Measurements from ENCODE around the gene VPS11. TPM values are rescaled to one million over a fixed set of nuclear protein-coding genes. Genes with fewer than 3 reads are reported as not detected.

The VPS11 gene
- total RNA-seq, 1 experiment from 2014 or later, result 20.2 TPM

DNA sequence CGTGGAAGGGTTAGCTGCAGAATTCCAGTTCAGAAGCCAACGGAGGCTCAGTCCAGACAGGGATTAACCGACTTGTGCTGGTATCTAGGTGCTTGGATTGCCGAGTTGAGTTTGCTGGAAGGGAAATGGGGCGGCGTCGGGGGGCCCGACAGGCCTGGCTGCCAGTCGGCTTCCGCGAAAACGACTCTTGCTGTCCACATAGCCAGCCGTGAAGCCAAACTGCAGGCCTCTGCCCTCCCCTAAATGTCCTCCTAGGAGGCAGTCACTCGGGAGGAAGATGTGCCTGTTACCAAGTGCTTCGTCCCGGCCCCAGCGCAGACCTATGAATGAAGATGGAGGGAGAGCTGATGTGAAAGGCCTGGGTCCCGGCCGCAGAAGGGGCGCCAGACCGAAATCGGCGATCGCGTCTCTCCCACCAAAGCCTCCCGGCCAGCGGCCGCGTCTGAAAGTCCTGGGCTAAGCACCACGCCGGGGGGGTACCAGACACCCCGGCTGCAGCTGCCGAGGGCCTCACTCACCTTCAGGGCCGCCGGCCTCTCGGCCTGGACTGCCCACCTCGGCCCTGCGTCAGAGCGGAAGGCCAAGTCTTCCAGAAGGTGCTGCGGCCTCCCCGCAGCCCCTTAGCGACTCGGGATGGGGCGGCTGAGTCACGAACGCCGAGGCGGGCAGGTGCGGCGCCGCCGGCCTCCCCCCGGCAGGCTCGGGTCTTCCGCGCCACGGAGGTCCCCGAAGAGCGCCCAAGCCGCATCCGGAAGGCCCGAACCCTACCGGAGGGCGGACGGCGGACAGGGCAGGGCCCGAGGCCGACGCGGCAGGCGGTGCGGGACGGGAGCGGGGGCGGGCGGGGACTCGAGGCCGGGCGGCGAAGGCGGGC is 26.6 kb downstream of the VPS11 start:
- peaks cover 23% of the 10 kb centered on the region for H3K4me1 Mint-ChIP-seq
- peak overlapping the region; percentile 94 for H3K4me3 Mint-ChIP-seq
- ChIA-PET CTCF (interaction anchor here (0.7 to 2.1 kb wide), 4 partner anchors 29 to 247 kb away, joined by 3 to 5 read pairs (median 4); partner anchors contain the start of gene C1QTNF5), POLR2A (interaction anchor here (0.6 to 2.6 kb wide), 6 partner anchors 9 to 103 kb away, joined by 3 to 12 read pairs (median 4); partner anchors contain the start of genes C2CD2L, HMBS and VPS11)
- no peak for ATAC-seq
- peaks cover 51% of the 10 kb centered on the region for H3K36me3 Mint-ChIP-seq
- no peaks in the 10 kb centered on the region for H3K9me3 Mint-ChIP-seq
- peak; percentile 28 for DNase-seq (ENCODE audit: low spot score)
- H3K27me3 Mint-ChIP-seq (ENCODE audit: low read depth), result no peaks in the 10 kb centered on the region
- H3K27ac Mint-ChIP-seq, result peak overlapping the region; percentile 79; the same call in 1 of the 2 replicates
- TF ChIP-seq RELA (CRISPR knock-in tag; IDR thresholded peaks at IDR 0.05; ENCODE audit: borderline replicate concordance) (peak; percentile 20; the same call in 1 of the 2 replicates), IRF2 (CRISPR knock-in tag; IDR thresholded peaks at IDR 0.05; ENCODE audit: borderline replicate concordance, low read depth) (peak; percentile 63; the same call in 1 of the 2 replicates), TP53 (CRISPR knock-in tag; IDR thresholded peaks at IDR 0.05) (0 out of 2 replicates have a peak, but pooled peaks have one; percentile 41), EMX1 (CRISPR knock-in tag; IDR thresholded peaks at IDR 0.05) (0 out of 2 replicates have a peak, but pooled peaks have one; percentile 42), FOXJ3 (CRISPR knock-in tag; IDR thresholded peaks at IDR 0.05; ENCODE audit: borderline replicate concordance) (no peak), ZNF121 (CRISPR knock-in tag; IDR thresholded peaks at IDR 0.05) (no peak), KAT7 (CRISPR knock-in tag; IDR thresholded peaks at IDR 0.05; ENCODE audit: borderline replicate concordance) (peak; percentile 73; the same call in 1 of the 2 replicates), ETV6 (CRISPR knock-in tag; IDR thresholded peaks at IDR 0.05) (0 out of 2 replicates have a peak, but pooled peaks have one; percentile 19)
- TF ChIP-seq, protein P1, sequence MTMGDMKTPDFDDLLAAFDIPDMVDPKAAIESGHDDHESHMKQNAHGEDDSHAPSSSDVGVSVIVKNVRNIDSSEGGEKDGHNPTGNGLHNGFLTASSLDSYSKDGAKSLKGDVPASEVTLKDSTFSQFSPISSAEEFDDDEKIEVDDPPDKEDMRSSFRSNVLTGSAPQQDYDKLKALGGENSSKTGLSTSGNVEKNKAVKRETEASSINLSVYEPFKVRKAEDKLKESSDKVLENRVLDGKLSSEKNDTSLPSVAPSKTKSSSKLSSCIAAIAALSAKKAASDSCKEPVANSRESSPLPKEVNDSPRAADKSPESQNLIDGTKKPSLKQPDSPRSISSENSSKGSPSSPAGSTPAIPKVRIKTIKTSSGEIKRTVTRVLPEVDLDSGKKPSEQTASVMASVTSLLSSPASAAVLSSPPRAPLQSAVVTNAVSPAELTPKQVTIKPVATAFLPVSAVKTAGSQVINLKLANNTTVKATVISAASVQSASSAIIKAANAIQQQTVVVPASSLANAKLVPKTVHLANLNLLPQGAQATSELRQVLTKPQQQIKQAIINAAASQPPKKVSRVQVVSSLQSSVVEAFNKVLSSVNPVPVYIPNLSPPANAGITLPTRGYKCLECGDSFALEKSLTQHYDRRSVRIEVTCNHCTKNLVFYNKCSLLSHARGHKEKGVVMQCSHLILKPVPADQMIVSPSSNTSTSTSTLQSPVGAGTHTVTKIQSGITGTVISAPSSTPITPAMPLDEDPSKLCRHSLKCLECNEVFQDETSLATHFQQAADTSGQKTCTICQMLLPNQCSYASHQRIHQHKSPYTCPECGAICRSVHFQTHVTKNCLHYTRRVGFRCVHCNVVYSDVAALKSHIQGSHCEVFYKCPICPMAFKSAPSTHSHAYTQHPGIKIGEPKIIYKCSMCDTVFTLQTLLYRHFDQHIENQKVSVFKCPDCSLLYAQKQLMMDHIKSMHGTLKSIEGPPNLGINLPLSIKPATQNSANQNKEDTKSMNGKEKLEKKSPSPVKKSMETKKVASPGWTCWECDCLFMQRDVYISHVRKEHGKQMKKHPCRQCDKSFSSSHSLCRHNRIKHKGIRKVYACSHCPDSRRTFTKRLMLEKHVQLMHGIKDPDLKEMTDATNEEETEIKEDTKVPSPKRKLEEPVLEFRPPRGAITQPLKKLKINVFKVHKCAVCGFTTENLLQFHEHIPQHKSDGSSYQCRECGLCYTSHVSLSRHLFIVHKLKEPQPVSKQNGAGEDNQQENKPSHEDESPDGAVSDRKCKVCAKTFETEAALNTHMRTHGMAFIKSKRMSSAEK (CRISPR knock-in tag; IDR thresholded peaks at IDR 0.05; ENCODE audit: borderline replicate concordance), result no peak
- TF ChIP-seq, protein P2, sequence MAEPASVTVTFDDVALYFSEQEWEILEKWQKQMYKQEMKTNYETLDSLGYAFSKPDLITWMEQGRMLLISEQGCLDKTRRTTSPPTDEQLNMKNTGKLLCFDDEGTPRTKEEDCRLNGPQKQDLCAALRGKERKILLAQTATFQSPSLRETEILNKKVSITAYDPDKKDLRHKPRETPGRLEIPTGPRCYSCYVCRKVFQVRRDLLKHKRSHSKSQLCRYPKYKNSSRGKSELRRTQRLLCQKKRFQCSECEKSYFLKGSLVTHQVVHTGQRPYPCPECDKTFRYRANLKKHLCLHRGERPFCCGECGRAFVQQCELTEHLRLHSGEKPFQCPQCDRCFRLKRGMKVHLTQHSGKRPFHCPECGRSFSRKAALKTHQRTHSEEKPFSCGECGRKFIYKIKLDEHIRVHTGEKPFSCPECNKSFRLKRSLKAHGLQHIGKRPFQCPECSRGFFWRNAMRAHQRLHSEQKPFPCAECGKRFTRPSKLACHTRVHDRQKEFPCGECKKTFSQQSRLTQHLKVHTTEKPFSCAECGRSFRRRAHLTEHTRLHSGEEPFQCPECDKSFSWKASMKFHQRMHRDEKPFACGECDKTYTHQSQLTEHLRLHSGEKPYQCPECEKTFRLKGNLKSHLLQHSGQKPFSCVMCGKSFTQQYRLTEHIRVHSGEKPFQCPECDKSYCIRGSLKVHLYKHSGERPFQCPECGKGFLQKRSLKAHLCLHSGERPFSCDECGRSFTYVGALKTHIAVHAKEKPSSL (CRISPR knock-in tag; conservative IDR thresholded peaks at IDR 0.05), result no peak
- TF ChIP-seq, protein P3, sequence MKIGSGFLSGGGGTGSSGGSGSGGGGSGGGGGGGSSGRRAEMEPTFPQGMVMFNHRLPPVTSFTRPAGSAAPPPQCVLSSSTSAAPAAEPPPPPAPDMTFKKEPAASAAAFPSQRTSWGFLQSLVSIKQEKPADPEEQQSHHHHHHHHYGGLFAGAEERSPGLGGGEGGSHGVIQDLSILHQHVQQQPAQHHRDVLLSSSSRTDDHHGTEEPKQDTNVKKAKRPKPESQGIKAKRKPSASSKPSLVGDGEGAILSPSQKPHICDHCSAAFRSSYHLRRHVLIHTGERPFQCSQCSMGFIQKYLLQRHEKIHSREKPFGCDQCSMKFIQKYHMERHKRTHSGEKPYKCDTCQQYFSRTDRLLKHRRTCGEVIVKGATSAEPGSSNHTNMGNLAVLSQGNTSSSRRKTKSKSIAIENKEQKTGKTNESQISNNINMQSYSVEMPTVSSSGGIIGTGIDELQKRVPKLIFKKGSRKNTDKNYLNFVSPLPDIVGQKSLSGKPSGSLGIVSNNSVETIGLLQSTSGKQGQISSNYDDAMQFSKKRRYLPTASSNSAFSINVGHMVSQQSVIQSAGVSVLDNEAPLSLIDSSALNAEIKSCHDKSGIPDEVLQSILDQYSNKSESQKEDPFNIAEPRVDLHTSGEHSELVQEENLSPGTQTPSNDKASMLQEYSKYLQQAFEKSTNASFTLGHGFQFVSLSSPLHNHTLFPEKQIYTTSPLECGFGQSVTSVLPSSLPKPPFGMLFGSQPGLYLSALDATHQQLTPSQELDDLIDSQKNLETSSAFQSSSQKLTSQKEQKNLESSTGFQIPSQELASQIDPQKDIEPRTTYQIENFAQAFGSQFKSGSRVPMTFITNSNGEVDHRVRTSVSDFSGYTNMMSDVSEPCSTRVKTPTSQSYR (CRISPR knock-in tag; IDR thresholded peaks at IDR 0.05), result no peak
- TF ChIP-seq, protein P4, sequence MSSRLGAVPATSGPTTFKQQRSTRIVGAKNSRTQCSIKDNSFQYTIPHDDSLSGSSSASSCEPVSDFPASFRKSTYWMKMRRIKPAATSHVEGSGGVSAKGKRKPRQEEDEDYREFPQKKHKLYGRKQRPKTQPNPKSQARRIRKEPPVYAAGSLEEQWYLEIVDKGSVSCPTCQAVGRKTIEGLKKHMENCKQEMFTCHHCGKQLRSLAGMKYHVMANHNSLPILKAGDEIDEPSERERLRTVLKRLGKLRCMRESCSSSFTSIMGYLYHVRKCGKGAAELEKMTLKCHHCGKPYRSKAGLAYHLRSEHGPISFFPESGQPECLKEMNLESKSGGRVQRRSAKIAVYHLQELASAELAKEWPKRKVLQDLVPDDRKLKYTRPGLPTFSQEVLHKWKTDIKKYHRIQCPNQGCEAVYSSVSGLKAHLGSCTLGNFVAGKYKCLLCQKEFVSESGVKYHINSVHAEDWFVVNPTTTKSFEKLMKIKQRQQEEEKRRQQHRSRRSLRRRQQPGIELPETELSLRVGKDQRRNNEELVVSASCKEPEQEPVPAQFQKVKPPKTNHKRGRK (CRISPR knock-in tag; IDR thresholded peaks at IDR 0.05; ENCODE audit: borderline replicate concordance), result 0 out of 2 replicates have a peak, but pooled peaks have one; percentile 60
- TF ChIP-seq, protein P5, sequence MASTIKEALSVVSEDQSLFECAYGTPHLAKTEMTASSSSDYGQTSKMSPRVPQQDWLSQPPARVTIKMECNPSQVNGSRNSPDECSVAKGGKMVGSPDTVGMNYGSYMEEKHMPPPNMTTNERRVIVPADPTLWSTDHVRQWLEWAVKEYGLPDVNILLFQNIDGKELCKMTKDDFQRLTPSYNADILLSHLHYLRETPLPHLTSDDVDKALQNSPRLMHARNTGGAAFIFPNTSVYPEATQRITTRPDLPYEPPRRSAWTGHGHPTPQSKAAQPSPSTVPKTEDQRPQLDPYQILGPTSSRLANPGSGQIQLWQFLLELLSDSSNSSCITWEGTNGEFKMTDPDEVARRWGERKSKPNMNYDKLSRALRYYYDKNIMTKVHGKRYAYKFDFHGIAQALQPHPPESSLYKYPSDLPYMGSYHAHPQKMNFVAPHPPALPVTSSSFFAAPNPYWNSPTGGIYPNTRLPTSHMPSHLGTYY (CRISPR knock-in tag; IDR thresholded peaks at IDR 0.05), result no peak
- TF ChIP-seq, protein P6, sequence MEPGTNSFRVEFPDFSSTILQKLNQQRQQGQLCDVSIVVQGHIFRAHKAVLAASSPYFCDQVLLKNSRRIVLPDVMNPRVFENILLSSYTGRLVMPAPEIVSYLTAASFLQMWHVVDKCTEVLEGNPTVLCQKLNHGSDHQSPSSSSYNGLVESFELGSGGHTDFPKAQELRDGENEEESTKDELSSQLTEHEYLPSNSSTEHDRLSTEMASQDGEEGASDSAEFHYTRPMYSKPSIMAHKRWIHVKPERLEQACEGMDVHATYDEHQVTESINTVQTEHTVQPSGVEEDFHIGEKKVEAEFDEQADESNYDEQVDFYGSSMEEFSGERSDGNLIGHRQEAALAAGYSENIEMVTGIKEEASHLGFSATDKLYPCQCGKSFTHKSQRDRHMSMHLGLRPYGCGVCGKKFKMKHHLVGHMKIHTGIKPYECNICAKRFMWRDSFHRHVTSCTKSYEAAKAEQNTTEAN (CRISPR knock-in tag; IDR thresholded peaks at IDR 0.05), result 0 out of 2 replicates have a peak, but pooled peaks have one; percentile 61
- TF ChIP-seq, protein P7, sequence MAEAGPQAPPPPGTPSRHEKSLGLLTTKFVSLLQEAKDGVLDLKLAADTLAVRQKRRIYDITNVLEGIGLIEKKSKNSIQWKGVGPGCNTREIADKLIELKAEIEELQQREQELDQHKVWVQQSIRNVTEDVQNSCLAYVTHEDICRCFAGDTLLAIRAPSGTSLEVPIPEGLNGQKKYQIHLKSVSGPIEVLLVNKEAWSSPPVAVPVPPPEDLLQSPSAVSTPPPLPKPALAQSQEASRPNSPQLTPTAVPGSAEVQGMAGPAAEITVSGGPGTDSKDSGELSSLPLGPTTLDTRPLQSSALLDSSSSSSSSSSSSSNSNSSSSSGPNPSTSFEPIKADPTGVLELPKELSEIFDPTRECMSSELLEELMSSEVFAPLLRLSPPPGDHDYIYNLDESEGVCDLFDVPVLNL (CRISPR knock-in tag; IDR thresholded peaks at IDR 0.05; ENCODE audit: borderline replicate concordance, low read depth), result peak; percentile 69; the same call in 1 of the 2 replicates
- TF ChIP-seq, protein P8, sequence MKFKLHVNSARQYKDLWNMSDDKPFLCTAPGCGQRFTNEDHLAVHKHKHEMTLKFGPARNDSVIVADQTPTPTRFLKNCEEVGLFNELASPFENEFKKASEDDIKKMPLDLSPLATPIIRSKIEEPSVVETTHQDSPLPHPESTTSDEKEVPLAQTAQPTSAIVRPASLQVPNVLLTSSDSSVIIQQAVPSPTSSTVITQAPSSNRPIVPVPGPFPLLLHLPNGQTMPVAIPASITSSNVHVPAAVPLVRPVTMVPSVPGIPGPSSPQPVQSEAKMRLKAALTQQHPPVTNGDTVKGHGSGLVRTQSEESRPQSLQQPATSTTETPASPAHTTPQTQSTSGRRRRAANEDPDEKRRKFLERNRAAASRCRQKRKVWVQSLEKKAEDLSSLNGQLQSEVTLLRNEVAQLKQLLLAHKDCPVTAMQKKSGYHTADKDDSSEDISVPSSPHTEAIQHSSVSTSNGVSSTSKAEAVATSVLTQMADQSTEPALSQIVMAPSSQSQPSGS (CRISPR knock-in tag; IDR thresholded peaks at IDR 0.05; ENCODE audit: borderline replicate concordance, low read depth), result peak; percentile 32; the same call in 1 of the 2 replicates

Measured in WTC11 (cell line).